Left renal pelvis (tissue), 4 donors: ENCODE results near the gene LMO3. TPM values are rescaled to one million over a fixed set of nuclear protein-coding genes. Genes with fewer than 3 reads are reported as not detected.
"Not testable (repeated sequence)": the region's sequence is repeated elsewhere in the genome, so short reads cannot be mapped to it uniquely, and the experiment has no call there.

ENCODE experiments used
- DNase-seq, 4 donors: peaks; one replicate each; pipeline ENCODE4 v3.0.0-alpha.2; 2013; ENCODE audit warnings: low read depth in 4 of 4, low spot score in 3 of 4
- polyA plus RNA-seq, 4 donors: library from polyadenylated mRNA; unstranded; fragments of 120-200 nt; gene quantifications; one replicate each; pipeline ENCODE4 v1.2.1, GENCODE V29; 2013; ENCODE audit not compliant: insufficient read length in 4 of 4

Gene LMO3
- polyA plus RNA-seq, 4 donors, result 2.3 to 6.5 (median 3.8) TPM

GRCh38 chr12:16553457-16553856 lies 52.5 kb downstream of the LMO3 start:
- no peak for DNase-seq

- no peak for DNase-seq
These were observed 53.7 kb downstream of the LMO3 start for GRCh38 chr12:16552301-16552700.

DNA sequence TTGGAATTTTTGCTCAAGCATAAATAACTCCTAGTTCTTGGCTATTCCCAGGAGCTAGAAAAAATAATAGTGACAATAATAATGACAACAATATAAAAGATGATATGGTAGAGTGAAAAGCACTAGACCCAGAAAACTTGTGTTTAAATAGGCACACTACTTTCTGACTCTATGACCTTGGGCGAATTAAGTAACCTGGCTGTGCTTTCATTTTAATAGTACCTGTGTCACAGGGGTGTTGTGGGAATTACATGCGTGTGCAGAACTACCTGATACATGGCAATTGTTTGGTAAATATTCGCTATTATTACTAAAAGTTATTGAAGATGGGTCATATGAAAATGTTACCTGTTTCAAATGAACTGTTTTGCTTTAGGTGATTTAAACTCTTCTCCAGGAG lies 60.1 kb downstream of the LMO3 start:
- DNase-seq, result no peak

GRCh38 chr12:16542586-16542985 lies 63.4 kb downstream of the LMO3 start:
- DNase-seq, result no peak

- not testable (repeated sequence) for DNase-seq
These were observed 68.3 kb downstream of the LMO3 start for GRCh38 chr12:16537652-16538051.

DNA sequence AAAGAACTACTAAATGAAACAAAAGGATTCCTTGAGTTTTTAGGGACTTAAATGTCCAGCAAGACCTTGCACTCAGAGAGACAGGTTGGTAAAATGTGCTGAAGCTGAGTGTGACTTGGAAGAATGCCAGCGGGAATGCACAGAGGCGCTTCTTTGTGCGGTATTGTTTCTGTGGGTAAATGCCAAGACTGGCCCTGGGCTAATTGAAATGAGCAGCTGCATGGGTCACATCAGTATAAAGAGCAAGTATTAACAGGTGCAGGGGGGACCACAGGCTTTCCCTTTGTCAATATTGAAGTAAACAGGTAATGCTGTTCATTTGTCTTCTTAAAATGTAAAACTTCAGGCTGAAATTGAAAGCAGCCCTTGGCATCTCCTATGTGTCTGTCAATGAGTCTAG lies 74.3 kb downstream of the LMO3 start:
- no peak for DNase-seq

DNA sequence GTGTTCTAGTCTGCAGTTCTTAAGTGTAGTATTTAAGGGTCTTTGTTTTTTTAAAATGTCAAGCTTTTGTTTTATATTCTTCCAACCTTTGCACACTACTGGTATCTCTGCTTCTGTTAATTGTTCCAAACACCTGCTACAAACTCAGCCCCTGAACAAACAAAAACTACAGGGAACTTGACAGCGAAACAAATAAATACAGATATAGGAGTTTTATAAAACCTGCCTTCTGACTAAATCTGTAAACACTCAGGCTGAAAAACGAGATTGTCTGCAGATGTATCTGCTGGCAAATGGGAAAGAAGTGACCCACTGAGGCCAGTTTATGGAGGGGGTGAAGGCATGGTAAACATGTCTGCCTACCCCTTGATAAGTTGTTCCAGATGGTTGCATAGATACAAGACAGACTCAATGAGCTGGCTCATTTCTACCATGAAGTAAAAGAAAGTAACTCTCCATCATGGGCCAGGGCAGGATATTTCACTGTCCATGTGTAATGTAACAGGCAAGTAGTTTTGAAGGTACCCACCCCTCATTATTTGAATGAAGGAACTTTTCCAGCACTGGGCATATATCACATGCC lies 75.6 kb downstream of the LMO3 start:
- DNase-seq, result no peak

DNA sequence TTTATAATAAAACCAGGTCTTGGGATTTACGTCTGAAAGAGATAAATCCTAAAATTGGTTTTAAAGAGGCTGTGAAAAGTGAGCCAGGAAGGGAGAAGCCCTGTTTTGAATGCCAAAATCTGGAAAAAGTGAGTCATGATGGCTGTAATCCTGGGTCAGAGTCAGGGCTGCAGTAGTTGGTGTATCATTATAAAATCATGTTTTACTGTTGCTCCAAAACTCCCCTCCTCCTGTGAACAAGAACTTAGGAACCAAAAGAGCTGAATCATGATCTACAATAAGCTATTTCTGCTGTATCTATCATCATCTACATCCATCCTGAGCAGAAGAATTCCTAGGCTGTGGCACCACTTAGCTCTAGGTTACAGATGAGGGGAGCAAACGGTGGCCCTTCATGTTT lies 79.3 kb downstream of the LMO3 start:
- no peak for DNase-seq

GRCh38 chr12:16524378-16524777 lies 81.6 kb downstream of the LMO3 start:
- peak in 1 of 4 donors; percentile 1 for DNase-seq

- DNase-seq, result no peak
These were observed 82.0 kb downstream of the LMO3 start for GRCh38 chr12:16523951-16524331.

DNA sequence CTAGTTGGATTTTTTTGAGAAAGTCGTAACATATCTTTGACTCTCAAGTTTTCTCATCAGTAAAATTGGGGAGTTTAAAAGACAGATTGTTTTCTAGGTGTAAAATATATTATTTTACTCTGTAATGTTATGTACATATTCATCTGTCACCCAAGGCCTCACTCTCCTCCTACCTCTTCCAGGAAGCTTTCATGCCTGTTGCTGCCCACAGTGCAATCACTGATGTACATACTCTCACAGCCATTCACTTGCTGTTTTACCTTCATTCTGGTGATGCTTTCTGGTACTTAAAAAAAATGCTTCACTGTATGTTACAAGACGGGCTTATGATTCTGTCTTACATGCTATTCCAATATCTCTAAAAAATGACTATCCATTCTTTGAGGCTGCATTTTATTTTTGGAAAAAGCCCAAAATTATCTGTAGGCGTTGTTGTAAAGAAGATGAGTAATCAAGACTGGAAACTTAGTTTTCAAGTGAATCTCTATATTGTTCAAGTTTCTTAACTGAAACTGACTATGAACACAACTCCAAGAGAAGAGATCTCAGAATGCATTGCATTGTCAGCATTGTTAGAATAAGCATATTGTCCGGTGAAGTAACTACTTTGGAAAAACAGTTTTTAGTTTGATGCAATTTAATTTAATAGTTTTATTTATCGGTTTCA lies 82.5 kb downstream of the LMO3 start:
- DNase-seq, result no peak

DNA sequence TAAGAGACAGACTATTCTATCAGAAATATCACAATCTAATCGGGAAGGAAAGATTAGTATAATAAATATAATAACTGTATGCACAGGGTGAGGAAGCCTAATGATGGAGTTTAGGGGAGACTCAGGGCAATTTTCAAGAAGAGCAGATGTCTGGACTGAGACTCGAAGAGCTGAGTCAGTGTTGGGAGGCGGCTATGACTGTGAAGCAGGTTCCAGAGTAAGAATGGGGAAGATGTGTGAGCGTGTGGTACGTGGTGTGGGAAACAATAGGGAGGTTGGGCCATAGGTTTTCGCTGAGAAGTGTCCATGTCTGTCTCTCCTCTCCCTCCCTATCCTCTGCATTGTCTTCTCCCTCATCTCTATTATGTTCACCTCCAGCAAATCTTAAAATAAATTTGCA lies 85.6 kb downstream of the LMO3 start:
- DNase-seq, result no peak

- no peak for DNase-seq
These were observed 90.3 kb downstream of the LMO3 start for GRCh38 chr12:16515666-16516065.

- no peak for DNase-seq
These were observed 92.7 kb downstream of the LMO3 start for GRCh38 chr12:16513231-16513630.

- DNase-seq, result no peak
These were observed 96.6 kb downstream of the LMO3 start for GRCh38 chr12:16509411-16509810.

GRCh38 chr12:16506394-16506793 lies 99.6 kb downstream of the LMO3 start:
- no peak for DNase-seq

DNA sequence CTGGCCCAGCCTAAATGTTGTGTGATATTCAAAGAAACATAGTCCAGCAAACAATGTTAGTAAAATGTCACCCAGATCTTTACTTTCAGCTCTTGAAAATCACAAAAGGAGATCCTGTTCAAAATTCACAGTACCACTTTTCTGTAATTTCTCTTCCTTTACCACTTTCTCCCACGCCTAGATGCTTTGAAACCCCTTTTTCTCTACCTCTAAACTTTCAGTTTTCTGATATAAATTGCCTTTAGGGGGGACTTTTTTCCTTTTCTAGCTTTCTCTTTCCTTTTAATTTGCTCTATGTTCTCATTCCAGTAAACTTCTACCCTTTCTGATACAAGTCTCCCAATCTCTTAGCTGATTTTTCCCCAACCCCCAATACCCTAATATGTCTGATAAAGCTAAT lies 101.8 kb downstream of the LMO3 start:
- no peak for DNase-seq

- no peak for DNase-seq
These were observed 106.4 kb downstream of the LMO3 start for GRCh38 chr12:16499611-16500010.
